A673 (cell line): ENCODE data around the gene IKZF5. TPM values are rescaled to one million over a fixed set of nuclear protein-coding genes. Genes with fewer than 3 reads are reported as not detected.

Experiments used
- BruUV-seq: library from RNA; stranded (reverse); fragments of 400-500 nt; replicated peaks from 2 replicates; lab custom pipeline; 2021; lab: Mats Ljungman, UMichigan
- CTCF ChIA-PET: fragments of 300-600 bp; sonication (Branson Sonifier 250); formaldehyde crosslinking; loops from one replicate; lab custom pipeline; 2022; ENCODE audit warnings: antibody characterized with exemption; lab: Charles Lee
- POLR2A ChIA-PET: fragments of 300-600 bp; sonication (Branson Sonifier 250); formaldehyde crosslinking; loops from one replicate; lab custom pipeline; 2022; ENCODE audit warnings: antibody characterized with exemption; ENCODE audit not compliant: low non-redundant PET; lab: Charles Lee
- DNase-seq: peaks from one replicate; pipeline ENCODE4 v3.0.0-alpha.2; 2015; ENCODE audit warnings: low spot score
- H3K27ac ChIP-seq: fragments of 200-600 bp; sonication (generic); 2 replicates; pipeline ENCODE4 v1.5.1; 2016; ENCODE audit warnings: mixed run types, low read depth, mild to moderate bottlenecking, mixed read lengths, antibody characterized with exemption, low read length; ENCODE audit not compliant: poor library complexity, severe bottlenecking
- H3K27me3 ChIP-seq: fragments of 200-600 bp; sonication (generic); replicated peaks from 2 replicates; pipeline ENCODE4 v1.6.1; 2017; ENCODE audit warnings: mixed run types, low read depth, mild to moderate bottlenecking, mixed read lengths, antibody characterized with exemption, low read length; ENCODE audit not compliant: insufficient read depth, poor library complexity
- H3K36me3 ChIP-seq: fragments of 200-600 bp; sonication (generic); 2 replicates; pipeline ENCODE4 v1.6.1; 2016; ENCODE audit warnings: mixed run types, mild to moderate bottlenecking, mixed read lengths, antibody characterized with exemption, low read length; ENCODE audit not compliant: insufficient read depth, poor library complexity, severe bottlenecking
- H3K4me1 ChIP-seq: fragments of 200-600 bp; sonication (generic); 2 replicates; pipeline ENCODE4 v1.6.1; 2017; ENCODE audit warnings: mixed run types, mild to moderate bottlenecking, mixed read lengths, antibody characterized with exemption, low read length; ENCODE audit not compliant: insufficient read depth, poor library complexity, severe bottlenecking
- H3K4me3 ChIP-seq: fragments of 200-600 bp; sonication (generic); 2 replicates; pipeline ENCODE4 v1.5.1; 2016; ENCODE audit warnings: low read depth, mixed run types, mild to moderate bottlenecking, mixed read lengths, low read length; ENCODE audit not compliant: poor library complexity, severe bottlenecking
- H3K9me3 ChIP-seq: fragments of 200-600 bp; sonication (generic); 2 replicates; pipeline ENCODE4 v1.6.1; 2016; ENCODE audit warnings: mixed run types, low read depth, mild to moderate bottlenecking, mixed read lengths, antibody characterized with exemption, low read length; ENCODE audit not compliant: poor library complexity, severe bottlenecking
- EZH2 ChIP-seq: fragments of 200-600 bp; sonication (generic); IDR thresholded peaks from 2 replicates; pipeline ENCODE4 v1.6.1; 2017; ENCODE audit warnings: borderline replicate concordance, low read depth, mild to moderate bottlenecking, mixed read lengths, antibody characterized with exemption, low read length; ENCODE audit not compliant: poor library complexity, severe bottlenecking
- intact Hi-C: fragments of 100-400 bp; cut with micrococcal nuclease; formaldehyde crosslinking; loops from one replicate; pipeline ENCODE4 v1.10.0; 2022; ENCODE audit not compliant: unreplicated experiment
- total RNA-seq: library from RNA; stranded (reverse); gene quantifications from 2 replicates; pipeline ENCODE4 v1.2.3, GENCODE V29; 2021
- TF ChIP-seq, protein P1 (sequence below): fragments of 300-800, 200-600 bp; sonication (generic); conservative IDR thresholded peaks from 2 replicates; pipeline ENCODE4 v1.5.1; 2017; ENCODE audit warnings: low read depth, mild to moderate bottlenecking, antibody characterized with exemption, low read length, moderate library complexity, mixed read lengths

Gene IKZF5
- total RNA-seq, 1 experiment from 2014 or later: 13.8 TPM

DNA sequence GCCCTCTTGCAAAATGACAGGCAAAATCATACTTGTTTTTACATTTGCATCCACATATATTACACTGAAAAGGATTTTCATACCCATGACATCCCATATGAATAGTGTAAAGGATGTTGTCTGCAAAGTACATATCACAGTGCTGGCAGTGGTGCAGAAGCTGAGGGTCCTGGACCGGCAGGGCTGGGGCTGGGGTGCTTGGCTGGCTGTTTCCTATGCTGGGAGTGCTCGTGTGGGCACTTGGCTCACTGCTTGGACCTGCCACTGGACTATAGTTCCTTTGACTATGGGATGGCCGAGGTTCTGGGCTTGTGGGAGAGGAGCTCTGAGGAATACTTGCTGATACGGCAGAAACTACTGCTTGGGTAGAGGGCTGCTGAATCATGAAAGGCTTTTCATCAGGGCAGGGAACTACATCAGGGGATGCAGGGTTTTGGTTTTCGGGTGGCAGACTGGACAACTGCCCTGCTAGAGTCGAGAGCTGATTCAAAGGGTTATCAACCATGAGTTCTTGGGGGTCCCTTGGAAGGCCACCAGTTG, 14.7 kb downstream of the IKZF5 start:
- no peak for TF ChIP-seq EZH2
- TF ChIP-seq, protein P1, sequence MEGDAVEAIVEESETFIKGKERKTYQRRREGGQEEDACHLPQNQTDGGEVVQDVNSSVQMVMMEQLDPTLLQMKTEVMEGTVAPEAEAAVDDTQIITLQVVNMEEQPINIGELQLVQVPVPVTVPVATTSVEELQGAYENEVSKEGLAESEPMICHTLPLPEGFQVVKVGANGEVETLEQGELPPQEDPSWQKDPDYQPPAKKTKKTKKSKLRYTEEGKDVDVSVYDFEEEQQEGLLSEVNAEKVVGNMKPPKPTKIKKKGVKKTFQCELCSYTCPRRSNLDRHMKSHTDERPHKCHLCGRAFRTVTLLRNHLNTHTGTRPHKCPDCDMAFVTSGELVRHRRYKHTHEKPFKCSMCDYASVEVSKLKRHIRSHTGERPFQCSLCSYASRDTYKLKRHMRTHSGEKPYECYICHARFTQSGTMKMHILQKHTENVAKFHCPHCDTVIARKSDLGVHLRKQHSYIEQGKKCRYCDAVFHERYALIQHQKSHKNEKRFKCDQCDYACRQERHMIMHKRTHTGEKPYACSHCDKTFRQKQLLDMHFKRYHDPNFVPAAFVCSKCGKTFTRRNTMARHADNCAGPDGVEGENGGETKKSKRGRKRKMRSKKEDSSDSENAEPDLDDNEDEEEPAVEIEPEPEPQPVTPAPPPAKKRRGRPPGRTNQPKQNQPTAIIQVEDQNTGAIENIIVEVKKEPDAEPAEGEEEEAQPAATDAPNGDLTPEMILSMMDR: no peak
- DNase-seq: no peak
- Histone ChIP-seq H3K4me3 (no peak overlapping the region), H3K9me3 (no peaks in the 10 kb centered on the region), H3K27me3 (no peaks in the 10 kb centered on the region), H3K27ac (no peak overlapping the region), H3K4me1 (no peaks in the 10 kb centered on the region), H3K36me3 (peaks cover 15% of the 10 kb centered on the region)
- POLR2A ChIA-PET: no interaction called here
- intact Hi-C loops: no loop called here
- CTCF ChIA-PET: no interaction called here
- no TSS peak for BruUV-seq

DNA sequence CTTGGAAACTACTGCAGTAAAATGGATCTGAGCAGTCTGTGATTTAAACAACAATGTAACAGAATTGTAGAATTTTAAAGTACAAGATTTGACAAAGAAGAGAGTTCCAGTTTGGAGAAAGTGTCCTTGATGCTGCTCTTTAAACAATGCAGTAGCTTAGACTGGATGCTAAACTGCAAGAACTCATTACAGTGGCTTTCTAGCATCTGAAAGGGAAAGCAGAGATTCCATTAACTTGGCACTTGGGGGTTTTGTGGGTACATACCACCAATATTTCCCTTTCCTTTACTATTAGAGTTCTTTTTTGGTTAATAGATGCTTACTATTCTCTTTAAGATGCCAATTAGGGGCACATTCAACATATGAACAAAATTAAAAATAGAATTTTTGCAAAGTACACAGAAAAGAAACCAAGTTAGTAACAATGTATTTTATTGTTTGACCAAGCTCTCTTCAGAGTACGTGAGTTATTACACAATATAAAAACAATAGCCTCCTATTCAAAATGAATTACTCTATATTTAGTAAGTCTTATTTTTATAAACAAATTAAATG, 16.5 kb downstream of the IKZF5 start:
- no TSS peak for BruUV-seq
- POLR2A ChIA-PET: no interaction called here

DNA sequence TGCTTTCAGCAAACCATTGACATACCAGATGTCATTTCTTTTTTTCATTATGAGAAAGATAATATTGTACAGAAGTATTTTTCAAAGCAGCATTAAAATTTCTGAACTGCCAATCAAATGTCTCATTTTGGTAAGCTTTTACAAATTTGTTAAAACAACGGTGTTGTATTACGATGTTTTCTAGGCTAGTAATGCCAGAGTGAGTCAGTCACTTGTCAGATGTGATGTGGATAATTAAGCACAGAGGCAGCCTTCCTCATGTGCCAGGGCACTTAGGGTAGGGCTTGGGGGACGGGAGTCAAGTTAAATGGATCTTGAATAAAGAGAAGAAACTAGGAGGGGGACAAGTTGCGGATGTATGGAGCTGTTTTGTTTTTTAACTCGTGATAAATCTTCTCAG, 18.3 kb downstream of the IKZF5 start:
- DNase-seq: peak; percentile 6
- BruUV-seq: no TSS peak
- intact Hi-C loops: no loop called here
- POLR2A ChIA-PET: no interaction called here
- Histone ChIP-seq H3K4me3 (no peak overlapping the region), H3K4me1 (no peaks in the 10 kb centered on the region), H3K27me3 (no peaks in the 10 kb centered on the region), H3K36me3 (peaks cover 5% of the 10 kb centered on the region), H3K9me3 (no peaks in the 10 kb centered on the region), H3K27ac (no peak overlapping the region)
- CTCF ChIA-PET: interaction anchor here (0.6 kb wide), 1 partner anchor 672 kb away, joined by 3 read pairs; no protein-coding TSS in a partner anchor
- no peak for TF ChIP-seq EZH2
- TF ChIP-seq, protein P1: no peak

More for the DNA sequence above, 16.5 kb downstream of the IKZF5 start:
- Histone ChIP-seq H3K9me3 (no peaks in the 10 kb centered on the region), H3K4me3 (no peak overlapping the region), H3K27me3 (no peaks in the 10 kb centered on the region), H3K4me1 (no peaks in the 10 kb centered on the region), H3K27ac (no peak overlapping the region), H3K36me3 (peaks cover 5% of the 10 kb centered on the region)
- intact Hi-C loops: no loop called here
- TF ChIP-seq, protein P1: no peak
- TF ChIP-seq EZH2: no peak
- no peak for DNase-seq
- CTCF ChIA-PET: no interaction called here
